Type B pancreatic cell (in vitro differentiated cells): Measurements from ENCODE around the gene TTC28. TPM values are rescaled to one million over a fixed set of nuclear protein-coding genes. Genes with fewer than 3 reads are reported as not detected.

ENCODE experiments used
- DNase-seq: peaks from one replicate; pipeline ENCODE4 v3.0.0; 2021; ENCODE audit warnings: mixed read lengths; ENCODE audit not compliant: unreplicated experiment; ENCODE audit errors: extremely low spot score
- H3K27ac Mint-ChIP-seq: 2 replicates; pipeline ENCODE4 v1.8.0; 2021; ENCODE audit warnings: mild to moderate bottlenecking, mixed read lengths
- H3K27me3 Mint-ChIP-seq: 2 replicates; pipeline ENCODE4 v1.8.0; 2021; ENCODE audit warnings: mixed read lengths
- H3K36me3 Mint-ChIP-seq: 2 replicates; pipeline ENCODE4 v1.8.0; 2021; ENCODE audit warnings: mixed read lengths
- H3K4me1 Mint-ChIP-seq: one replicate; pipeline ENCODE4 v1.8.0; 2021; ENCODE audit warnings: mixed read lengths; ENCODE audit not compliant: unreplicated experiment
- H3K4me3 Mint-ChIP-seq: 2 replicates; pipeline ENCODE4 v1.8.0; 2021; ENCODE audit warnings: mild to moderate bottlenecking, mixed read lengths
- H3K9me3 Mint-ChIP-seq: 2 replicates; pipeline ENCODE4 v1.8.0; 2021; ENCODE audit warnings: mixed read lengths
- CTCF ChIP-seq: fragments of 200-600 bp; sonication (generic); conservative IDR thresholded peaks from 2 replicates; pipeline ENCODE4 v1.5.0; 2021; ENCODE audit warnings: antibody characterized with exemption, mild to moderate bottlenecking
- total RNA-seq: library from RNA; stranded (reverse); gene quantifications from 2 replicates; pipeline ENCODE4 v1.2.1, GENCODE V29; 2021; ENCODE audit warnings: low replicate concordance

Gene TTC28
- total RNA-seq, 1 donor from 2014 or later: 59.2 TPM

GRCh38 chr22:28005513-28005912 lies 674.1 kb downstream of the TTC28 start:
- Mint-ChIP-seq H3K27ac (no peak overlapping the region), H3K27me3 (no peaks in the 10 kb centered on the region), H3K36me3 (no peaks in the 10 kb centered on the region), H3K4me3 (no peak overlapping the region), H3K4me1 (peaks cover 10% of the 10 kb centered on the region), H3K9me3 (no peaks in the 10 kb centered on the region)
- DNase-seq: no peak
- TF ChIP-seq CTCF: no peak

GRCh38 chr22:28004021-28004420 lies 675.6 kb downstream of the TTC28 start:
- no peak for DNase-seq
- TF ChIP-seq CTCF: no peak
- peaks cover 4% of the 10 kb centered on the region for H3K4me1 Mint-ChIP-seq
- H3K27ac Mint-ChIP-seq: no peak overlapping the region
- H3K36me3 Mint-ChIP-seq: no peaks in the 10 kb centered on the region
- no peaks in the 10 kb centered on the region for H3K27me3 Mint-ChIP-seq
- no peaks in the 10 kb centered on the region for H3K9me3 Mint-ChIP-seq
- H3K4me3 Mint-ChIP-seq: no peak overlapping the region

GRCh38 chr22:28002863-28003565 lies 676.6 kb downstream of the TTC28 start:
- Mint-ChIP-seq H3K4me1 (no peaks in the 10 kb centered on the region), H3K27me3 (no peaks in the 10 kb centered on the region), H3K9me3 (no peaks in the 10 kb centered on the region), H3K4me3 (no peak overlapping the region), H3K36me3 (no peaks in the 10 kb centered on the region), H3K27ac (no peak overlapping the region)
- no peak for TF ChIP-seq CTCF
- DNase-seq: no peak

GRCh38 chr22:28002181-28002700 lies 677.4 kb downstream of the TTC28 start:
- Mint-ChIP-seq H3K27ac (no peak overlapping the region), H3K4me3 (no peak overlapping the region), H3K9me3 (no peaks in the 10 kb centered on the region), H3K36me3 (no peaks in the 10 kb centered on the region), H3K4me1 (no peaks in the 10 kb centered on the region), H3K27me3 (no peaks in the 10 kb centered on the region)
- no peak for DNase-seq
- no peak for TF ChIP-seq CTCF

- H3K27ac Mint-ChIP-seq: no peak overlapping the region
- H3K36me3 Mint-ChIP-seq: no peaks in the 10 kb centered on the region
- DNase-seq: no peak
- no peaks in the 10 kb centered on the region for H3K27me3 Mint-ChIP-seq
- H3K4me3 Mint-ChIP-seq: no peak overlapping the region
- no peaks in the 10 kb centered on the region for H3K9me3 Mint-ChIP-seq
- no peak for TF ChIP-seq CTCF
- no peaks in the 10 kb centered on the region for H3K4me1 Mint-ChIP-seq
Observed at GRCh38 chr22:28001171-28001835, 678.3 kb downstream of the TTC28 start.
